IMR-90 (cell line): ENCODE data around the gene HNRNPUL1.

Experiments
- CEBPB ChIP-seq: IDR thresholded peaks from 2 replicates; pipeline ENCODE4 v1.6.1; 2012; ENCODE audit warnings: low read depth, low read length, improper control_type of control experiment
- CTCF ChIP-seq: conservative IDR thresholded peaks from 2 replicates; pipeline ENCODE4 v1.5.1; 2012; ENCODE audit warnings: mild to moderate bottlenecking, low read depth, low read length, improper control_type of control experiment
- ELK1 ChIP-seq: fragments of 150-350 bp; IDR thresholded peaks from 2 replicates; pipeline ENCODE4 v1.6.1; 2016; ENCODE audit warnings: low read depth, mild to moderate bottlenecking, low read length, moderate library complexity, borderline replicate concordance
- FOS ChIP-seq: fragments of 150-350 bp; IDR thresholded peaks from 2 replicates; pipeline ENCODE4 v1.6.1; 2016; ENCODE audit warnings: low read depth, low read length
- MAFK ChIP-seq: IDR thresholded peaks from 2 replicates; pipeline ENCODE4 v1.6.1; 2012; ENCODE audit warnings: low read depth, low read length, improper control_type of control experiment
- POLR2A ChIP-seq: IDR thresholded peaks from 2 replicates; pipeline ENCODE4 v1.6.1; 2012; ENCODE audit warnings: mild to moderate bottlenecking, low read depth, low read length
- RAD21 ChIP-seq: IDR thresholded peaks from 2 replicates; pipeline ENCODE4 v1.6.1; 2012; ENCODE audit warnings: low read length, improper control_type of control experiment
- RCOR1 ChIP-seq: IDR thresholded peaks from 2 replicates; pipeline ENCODE4 v1.6.1; 2012; ENCODE audit warnings: mild to moderate bottlenecking, low read length, improper control_type of control experiment; ENCODE audit not compliant: insufficient replicate concordance
- RFX5 ChIP-seq: IDR thresholded peaks from 2 replicates; pipeline ENCODE4 v1.8.0; 2012; ENCODE audit warnings: low read depth, mild to moderate bottlenecking, low read length, moderate library complexity
- SMC3 ChIP-seq: fragments of 150-350 bp; IDR thresholded peaks from 2 replicates; pipeline ENCODE4 v1.6.1; 2016; ENCODE audit warnings: low read depth, mild to moderate bottlenecking, antibody characterized with exemption, low read length, moderate library complexity

GRCh38 chr19:41218615-41219507, 45.3 kb upstream of the HNRNPUL1 start, which contains the start of gene AXL:
- TF ChIP-seq CTCF (no peak), POLR2A (peak; percentile 93), CEBPB (peak; percentile 77), RFX5 (no peak), RAD21 (0 out of 2 replicates have a peak, but pooled peaks have one; percentile 1), RCOR1 (peak; percentile 33), FOS (no peak; the same call in 1 of the 2 replicates), SMC3 (no peak), ELK1 (no peak), MAFK (no peak)
